Measurements from ENCODE around the gene EFCAB6.

EFCAB6 gene

GRCh38 chr22:43618517-43618916 lies 193.6 kb downstream of the EFCAB6 start:
- no peak for TF ChIP-seq CTCF (IDR thresholded peaks at IDR 0.05; ENCODE audit: insufficient read depth, low read depth, low read length, missing control alignments)
- no peak for DNase-seq (ENCODE audit: low read depth)
- no peak overlapping the region for H3K4me3 ChIP-seq (ENCODE audit: low read depth, low read length)

GRCh38 chr22:43616645-43617044 lies 195.5 kb downstream of the EFCAB6 start:
- no peak overlapping the region for H3K4me3 ChIP-seq (ENCODE audit: low read depth, low read length)
- DNase-seq (ENCODE audit: low read depth): no peak
- no peak for TF ChIP-seq CTCF (IDR thresholded peaks at IDR 0.05; ENCODE audit: insufficient read depth, low read depth, low read length, missing control alignments)

DNA sequence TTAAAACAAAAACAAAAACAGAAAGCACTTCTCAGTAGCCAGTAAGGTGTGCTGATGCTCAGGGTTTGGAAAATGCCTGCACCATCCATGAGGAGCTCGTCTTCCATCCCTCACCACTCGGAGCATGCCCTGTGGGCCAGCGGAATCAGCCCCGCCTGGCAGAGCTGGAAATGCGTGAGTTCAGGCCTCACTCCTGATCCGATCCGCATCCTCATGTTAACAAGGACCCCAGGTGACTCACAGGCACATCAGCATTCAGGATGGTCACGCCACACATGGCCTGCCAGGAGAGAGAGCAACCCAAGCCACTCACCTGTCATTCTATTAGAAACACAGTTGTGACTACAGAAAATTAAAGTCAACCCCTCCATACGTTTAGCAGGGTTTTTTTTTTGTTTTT lies 211.8 kb downstream of the EFCAB6 start:
- no peak overlapping the region for H3K4me3 ChIP-seq (ENCODE audit: low read depth, low read length)
- TF ChIP-seq CTCF (IDR thresholded peaks at IDR 0.05; ENCODE audit: insufficient read depth, low read depth, low read length, missing control alignments): no peak
- DNase-seq (ENCODE audit: low read depth): no peak

DNA sequence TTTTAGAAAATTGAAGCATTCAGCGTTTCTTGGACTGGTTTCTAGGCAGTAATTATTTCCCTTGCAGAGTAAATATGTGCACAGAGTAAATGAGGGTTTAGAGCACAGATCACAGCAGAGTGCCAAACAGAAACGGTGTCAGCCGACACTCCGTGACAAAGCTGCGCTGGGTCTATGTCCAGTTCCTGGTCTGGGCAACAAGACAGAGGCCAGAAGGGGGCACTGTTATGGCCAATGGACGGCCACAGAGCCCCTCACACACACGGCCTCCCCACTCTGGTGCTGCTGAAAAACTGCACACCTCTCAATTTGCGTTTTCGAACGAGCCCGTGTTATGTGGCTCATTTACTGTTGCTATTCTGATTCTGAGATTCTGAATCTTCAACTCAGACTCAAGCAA lies 219.6 kb downstream of the EFCAB6 start:
- TF ChIP-seq CTCF (IDR thresholded peaks at IDR 0.05; ENCODE audit: insufficient read depth, low read depth, low read length, missing control alignments): no peak
- DNase-seq (ENCODE audit: low read depth): no peak
- H3K4me3 ChIP-seq (ENCODE audit: low read depth, low read length): no peak overlapping the region

DNA sequence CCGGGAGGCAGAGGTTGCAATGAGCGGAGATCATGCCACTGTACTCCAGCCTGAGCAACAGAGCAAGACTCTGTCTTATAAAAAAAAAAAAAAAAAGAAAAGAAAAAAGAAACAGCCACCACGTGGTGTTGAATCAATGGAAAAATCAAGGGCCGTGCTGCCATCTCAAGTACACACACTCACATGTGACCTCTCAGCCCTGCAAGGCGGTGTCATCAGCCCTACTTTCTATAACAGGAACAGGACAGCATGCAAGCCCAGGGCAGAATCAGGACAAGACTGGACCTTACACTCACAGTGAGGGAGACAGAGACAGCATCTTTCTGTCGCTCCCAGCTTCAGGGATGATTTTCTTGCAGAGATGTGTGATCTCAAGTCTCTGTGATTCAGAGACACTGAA lies 220.7 kb downstream of the EFCAB6 start:
- DNase-seq (ENCODE audit: low read depth): no peak
- no peak overlapping the region for H3K4me3 ChIP-seq (ENCODE audit: low read depth, low read length)
- no peak for TF ChIP-seq CTCF (IDR thresholded peaks at IDR 0.05; ENCODE audit: insufficient read depth, low read depth, low read length, missing control alignments)

DNA sequence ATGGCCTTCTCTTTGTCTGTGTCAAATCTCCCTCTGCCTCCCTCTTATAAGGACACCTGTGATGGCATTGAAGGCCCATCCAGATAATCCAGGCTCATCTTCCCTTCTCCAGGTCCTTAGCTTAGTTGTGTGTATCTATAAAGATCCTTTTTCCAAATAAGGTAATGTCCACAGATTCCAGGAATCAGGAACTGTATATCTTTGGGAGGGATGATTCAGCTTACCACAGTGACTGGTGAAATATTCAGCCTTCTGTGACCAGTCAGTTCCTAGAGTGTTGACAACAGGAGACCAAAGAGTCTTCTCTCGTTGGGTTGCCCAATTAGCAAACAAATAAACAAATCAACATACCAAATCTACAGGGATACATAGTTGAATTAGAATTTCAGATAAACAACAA lies 224.5 kb downstream of the EFCAB6 start:
- DNase-seq (ENCODE audit: low read depth): no peak
- no peak for TF ChIP-seq CTCF (IDR thresholded peaks at IDR 0.05; ENCODE audit: insufficient read depth, low read depth, low read length, missing control alignments)
- no peak overlapping the region for H3K4me3 ChIP-seq (ENCODE audit: low read depth, low read length)

DNA sequence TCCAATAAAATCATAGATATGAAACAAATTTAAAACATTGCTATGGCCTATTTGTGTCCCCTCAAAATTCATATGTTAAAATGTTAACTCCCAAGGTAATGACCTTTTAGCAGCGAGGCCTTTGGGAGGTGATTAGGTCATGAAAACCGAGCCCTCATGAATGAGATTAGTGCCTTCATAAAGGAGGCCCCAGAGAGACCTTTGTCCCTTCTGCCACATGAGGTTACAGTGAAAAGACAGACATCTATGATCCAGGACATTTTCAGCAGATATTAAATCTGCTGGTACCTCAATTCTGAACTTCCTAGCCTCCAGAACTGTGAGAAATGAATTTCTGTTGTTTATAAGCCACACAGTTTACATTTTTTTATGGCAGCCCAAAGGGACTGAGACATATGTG lies 228.6 kb downstream of the EFCAB6 start:
- no peak for TF ChIP-seq CTCF (IDR thresholded peaks at IDR 0.05; ENCODE audit: insufficient read depth, low read depth, low read length, missing control alignments)
- no peak overlapping the region for H3K4me3 ChIP-seq (ENCODE audit: low read depth, low read length)
- no peak for DNase-seq (ENCODE audit: low read depth)
